Esophagus muscularis mucosa (tissue), 4 donors: ENCODE measurements around the gene CXXC1.

Experiments used
- CTCF ChIP-seq, 3 experiments: fragments of 200-600 bp in 2 of 3; fragments of 450-650 bp in 1 of 3; sonication (generic) in 2 of 3; IDR thresholded peaks; one replicate each; pipeline ENCODE4 v1.5.1; 2017 to 2019; ENCODE audit warnings: antibody characterized with exemption in 3 of 3, mild to moderate bottlenecking in 2 of 3, moderate library complexity in 1 of 3
- EP300 ChIP-seq: sonication (generic); formaldehyde crosslinking; IDR thresholded peaks from one replicate; pipeline ENCODE4 v1.6.1; 2017; ENCODE audit warnings: antibody characterized with exemption
- POLR2A ChIP-seq: fragments of 450-650 bp; IDR thresholded peaks from one replicate; pipeline ENCODE4 v1.6.1; 2017; ENCODE audit warnings: antibody characterized with exemption, moderate library complexity, mild to moderate bottlenecking, low read depth
- POLR2AphosphoS5 ChIP-seq, 2 donors: sonication (generic); formaldehyde crosslinking; IDR thresholded peaks; one replicate each; pipeline ENCODE4 v1.6.1; 2017; ENCODE audit warnings: antibody characterized with exemption in 2 of 2

GRCh38 chr18:50330176-50330575 lies 42.7 kb upstream of the CXXC1 start:
- TF ChIP-seq CTCF (IDR thresholded peaks at IDR 0.05) (no peak), EP300 (no peak), POLR2A (no peak), POLR2AphosphoS5 (IDR thresholded peaks at IDR 0.05) (no peak)
